Osteocyte (in vitro differentiated cells): Measurements from ENCODE around the gene CHST15. TPM values are rescaled to one million over a fixed set of nuclear protein-coding genes. Genes with fewer than 3 reads are reported as not detected.

Source experiments
- DNase-seq: peaks from one replicate; pipeline ENCODE4 v3.0.0; 2021; ENCODE audit warnings: mixed read lengths; ENCODE audit not compliant: unreplicated experiment; ENCODE audit errors: extremely low spot score
- H3K27ac Mint-ChIP-seq: one replicate; pipeline ENCODE4 v1.8.0; 2021; ENCODE audit warnings: mild to moderate bottlenecking, mixed read lengths; ENCODE audit not compliant: unreplicated experiment
- H3K27me3 Mint-ChIP-seq: one replicate; pipeline ENCODE4 v1.8.0; 2021; ENCODE audit warnings: mixed read lengths; ENCODE audit not compliant: unreplicated experiment
- H3K36me3 Mint-ChIP-seq: one replicate; pipeline ENCODE4 v1.8.0; 2021; ENCODE audit warnings: mixed read lengths; ENCODE audit not compliant: unreplicated experiment
- H3K4me1 Mint-ChIP-seq: one replicate; pipeline ENCODE4 v1.8.0; 2021; ENCODE audit warnings: mixed read lengths; ENCODE audit not compliant: unreplicated experiment
- H3K4me3 Mint-ChIP-seq: one replicate; pipeline ENCODE4 v1.8.0; 2021; ENCODE audit warnings: mild to moderate bottlenecking, moderate library complexity, mixed read lengths; ENCODE audit not compliant: unreplicated experiment
- H3K9me3 Mint-ChIP-seq: one replicate; pipeline ENCODE4 v1.8.0; 2021; ENCODE audit warnings: mixed read lengths; ENCODE audit not compliant: unreplicated experiment
- total RNA-seq: library from RNA; stranded (reverse); gene quantifications from 2 replicates; pipeline ENCODE4 v1.2.1, GENCODE V29; 2021
- TF ChIP-seq, protein P1 (sequence below): fragments of 200-600 bp; sonication (generic); IDR thresholded peaks from 2 replicates; pipeline ENCODE4 v1.5.0; 2021; ENCODE audit warnings: antibody characterized with exemption, mild to moderate bottlenecking, moderate library complexity

The CHST15 gene
- total RNA-seq, 1 donor from 2014 or later = 66.3 TPM

- DNase-seq = no peak
- no peak overlapping the region for H3K4me3 Mint-ChIP-seq
- TF ChIP-seq, protein P1, sequence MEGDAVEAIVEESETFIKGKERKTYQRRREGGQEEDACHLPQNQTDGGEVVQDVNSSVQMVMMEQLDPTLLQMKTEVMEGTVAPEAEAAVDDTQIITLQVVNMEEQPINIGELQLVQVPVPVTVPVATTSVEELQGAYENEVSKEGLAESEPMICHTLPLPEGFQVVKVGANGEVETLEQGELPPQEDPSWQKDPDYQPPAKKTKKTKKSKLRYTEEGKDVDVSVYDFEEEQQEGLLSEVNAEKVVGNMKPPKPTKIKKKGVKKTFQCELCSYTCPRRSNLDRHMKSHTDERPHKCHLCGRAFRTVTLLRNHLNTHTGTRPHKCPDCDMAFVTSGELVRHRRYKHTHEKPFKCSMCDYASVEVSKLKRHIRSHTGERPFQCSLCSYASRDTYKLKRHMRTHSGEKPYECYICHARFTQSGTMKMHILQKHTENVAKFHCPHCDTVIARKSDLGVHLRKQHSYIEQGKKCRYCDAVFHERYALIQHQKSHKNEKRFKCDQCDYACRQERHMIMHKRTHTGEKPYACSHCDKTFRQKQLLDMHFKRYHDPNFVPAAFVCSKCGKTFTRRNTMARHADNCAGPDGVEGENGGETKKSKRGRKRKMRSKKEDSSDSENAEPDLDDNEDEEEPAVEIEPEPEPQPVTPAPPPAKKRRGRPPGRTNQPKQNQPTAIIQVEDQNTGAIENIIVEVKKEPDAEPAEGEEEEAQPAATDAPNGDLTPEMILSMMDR = no peak
- peaks cover 10% of the 10 kb centered on the region for H3K27me3 Mint-ChIP-seq
- H3K4me1 Mint-ChIP-seq = no peaks in the 10 kb centered on the region
- no peak overlapping the region for H3K27ac Mint-ChIP-seq
- no peaks in the 10 kb centered on the region for H3K36me3 Mint-ChIP-seq
- no peaks in the 10 kb centered on the region for H3K9me3 Mint-ChIP-seq
Observed at GRCh38 chr10:124117833-124118232, 24.4 kb upstream of the CHST15 start.

DNA sequence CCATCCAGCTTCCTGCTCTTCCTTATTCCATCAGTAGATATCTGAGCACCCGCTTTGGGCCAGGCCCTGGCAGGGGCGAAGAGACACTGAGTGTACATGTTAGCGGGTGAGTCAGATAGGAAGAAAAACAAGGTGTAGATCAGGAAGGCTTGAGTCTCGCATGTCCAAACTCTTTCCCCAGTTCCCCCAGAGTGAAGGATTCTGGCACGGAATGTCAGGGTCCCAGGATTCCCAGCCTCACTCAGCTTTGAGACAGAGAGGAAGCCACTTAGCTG lies 24.1 kb upstream of the CHST15 start:
- Mint-ChIP-seq H3K4me1 (no peaks in the 10 kb centered on the region), H3K9me3 (no peaks in the 10 kb centered on the region), H3K36me3 (no peaks in the 10 kb centered on the region), H3K4me3 (no peak overlapping the region), H3K27me3 (peaks cover 14% of the 10 kb centered on the region), H3K27ac (no peak overlapping the region)
- no peak for DNase-seq
- TF ChIP-seq, protein P1 = no peak

GRCh38 chr10:124116771-124117510 lies 23.5 kb upstream of the CHST15 start:
- no peak overlapping the region for H3K27ac Mint-ChIP-seq
- TF ChIP-seq, protein P1 = no peak
- no peaks in the 10 kb centered on the region for H3K36me3 Mint-ChIP-seq
- no peak for DNase-seq
- no peak overlapping the region for H3K4me3 Mint-ChIP-seq
- H3K4me1 Mint-ChIP-seq = no peaks in the 10 kb centered on the region
- H3K27me3 Mint-ChIP-seq = peaks cover 18% of the 10 kb centered on the region
- no peaks in the 10 kb centered on the region for H3K9me3 Mint-ChIP-seq

- TF ChIP-seq, protein P1 = no peak
- Mint-ChIP-seq H3K36me3 (no peaks in the 10 kb centered on the region), H3K27ac (no peak overlapping the region), H3K4me1 (no peaks in the 10 kb centered on the region), H3K9me3 (no peaks in the 10 kb centered on the region), H3K27me3 (peaks cover 22% of the 10 kb centered on the region), H3K4me3 (no peak overlapping the region)
- no peak for DNase-seq
Observed at GRCh38 chr10:124114696-124115095, 21.3 kb upstream of the CHST15 start.

DNA sequence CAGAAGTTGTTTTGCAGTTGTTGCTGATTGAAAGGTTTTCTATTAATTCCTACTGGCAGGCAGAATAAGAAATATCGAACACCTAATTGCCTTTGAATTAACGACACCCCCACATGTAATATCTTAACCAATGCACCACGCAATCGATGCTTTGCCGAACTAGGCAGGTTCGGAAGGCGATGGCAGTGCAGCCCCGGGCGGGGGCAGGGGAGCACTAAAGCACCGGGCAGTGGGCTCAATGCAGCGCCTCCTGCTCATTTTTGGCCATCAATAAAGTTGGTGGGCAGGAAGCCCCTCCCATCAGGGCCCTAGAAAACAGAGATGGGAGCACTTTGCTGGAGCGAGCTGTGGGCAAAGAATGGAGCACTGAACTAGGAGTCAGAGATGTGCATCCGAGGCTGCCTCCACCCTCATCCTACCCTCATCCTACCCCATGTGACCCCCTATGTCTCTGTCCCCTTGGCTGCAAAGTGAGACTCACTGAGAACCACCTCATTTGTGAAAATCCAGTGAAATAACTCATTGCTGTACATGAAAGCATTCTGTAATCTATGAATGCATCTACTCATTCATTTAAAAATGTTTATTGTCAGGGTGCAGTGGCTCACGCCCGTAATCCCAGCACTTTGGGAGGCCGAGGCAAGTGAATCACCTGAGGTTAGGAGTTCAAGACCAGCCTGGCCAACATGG lies 19.6 kb upstream of the CHST15 start:
- no peak for DNase-seq
- H3K4me1 Mint-ChIP-seq = peaks cover 7% of the 10 kb centered on the region
- H3K27me3 Mint-ChIP-seq = peaks cover 22% of the 10 kb centered on the region
- no peak overlapping the region for H3K4me3 Mint-ChIP-seq
- no peaks in the 10 kb centered on the region for H3K36me3 Mint-ChIP-seq
- no peaks in the 10 kb centered on the region for H3K9me3 Mint-ChIP-seq
- TF ChIP-seq, protein P1 = no peak
- H3K27ac Mint-ChIP-seq = no peak overlapping the region
